H9 (cell line): ENCODE results near the gene TBC1D1. TPM values are rescaled to one million over a fixed set of nuclear protein-coding genes. Genes with fewer than 3 reads are reported as not detected.

Experiments used
- DNase-seq: peaks from one replicate; pipeline ENCODE4 v3.0.0-alpha.2; 2017
- H2AFZ ChIP-seq: one replicate; pipeline ENCODE4 v1.6.1; 2013; ENCODE audit warnings: mild to moderate bottlenecking, low read length, control low read depth, moderate library complexity
- H2AK5ac ChIP-seq: 2 replicates; pipeline ENCODE4 v1.6.1; 2013; ENCODE audit warnings: low read length, control low read depth, mixed read lengths; ENCODE audit not compliant: insufficient read length
- H2BK120ac ChIP-seq: one replicate; pipeline ENCODE4 v1.6.1; 2013; ENCODE audit warnings: low read depth, mild to moderate bottlenecking, low read length, control low read depth, inconsistent platforms; ENCODE audit not compliant: poor library complexity, severe bottlenecking
- H2BK12ac ChIP-seq: 2 replicates; pipeline ENCODE4 v1.6.1; 2013; ENCODE audit warnings: low read length, control low read depth, mixed read lengths, low read depth; ENCODE audit not compliant: insufficient read length
- H2BK15ac ChIP-seq: 2 replicates; pipeline ENCODE4 v1.6.1; 2013; ENCODE audit warnings: low read depth, low read length, control low read depth
- H2BK20ac ChIP-seq: one replicate; pipeline ENCODE4 v1.6.1; 2013; ENCODE audit warnings: low read depth, mild to moderate bottlenecking, low read length, control low read depth, inconsistent platforms; ENCODE audit not compliant: poor library complexity, severe bottlenecking
- H2BK5ac ChIP-seq: 2 replicates; pipeline ENCODE4 v1.6.1; 2013; ENCODE audit warnings: low read length, control low read depth, mixed read lengths; ENCODE audit not compliant: insufficient read length
- H3K14ac ChIP-seq: 2 replicates; pipeline ENCODE4 v1.6.1; 2013; ENCODE audit warnings: low read length, control low read depth; ENCODE audit not compliant: insufficient read depth
- H3K18ac ChIP-seq: 2 replicates; pipeline ENCODE4 v1.6.1; 2013; ENCODE audit warnings: low read depth, mild to moderate bottlenecking, mixed read lengths, low read length, control low read depth; ENCODE audit not compliant: insufficient read length
- H3K23ac ChIP-seq: 2 replicates; pipeline ENCODE4 v1.6.1; 2013; ENCODE audit warnings: low read length, control low read depth, mixed read lengths, low read depth; ENCODE audit not compliant: insufficient read length
- H3K23me2 ChIP-seq: 2 replicates; pipeline ENCODE4 v1.6.1; 2013; ENCODE audit warnings: low read depth, mild to moderate bottlenecking, mixed read lengths, low read length, control low read depth; ENCODE audit not compliant: insufficient read length, poor library complexity, severe bottlenecking
- H3K27ac ChIP-seq: 2 replicates; pipeline ENCODE4 v1.5.1; 2013; ENCODE audit warnings: low read length, control low read depth, mixed read lengths, low read depth; ENCODE audit not compliant: insufficient read length
- H3K27me3 ChIP-seq: 2 replicates; pipeline ENCODE4 v1.6.1; 2013; ENCODE audit warnings: low read length, control low read depth, inconsistent platforms; ENCODE audit not compliant: insufficient read depth
- H3K4ac ChIP-seq: 2 replicates; pipeline ENCODE4 v1.6.1; 2013; ENCODE audit warnings: low read depth, mild to moderate bottlenecking, control low read depth, inconsistent platforms, low read length, moderate library complexity
- H3K4me1 ChIP-seq: 2 replicates; pipeline ENCODE4 v1.6.1; 2013; ENCODE audit warnings: low read length, control low read depth, inconsistent platforms; ENCODE audit not compliant: insufficient read depth
- H3K4me2 ChIP-seq: 2 replicates; pipeline ENCODE4 v1.6.1; 2013; ENCODE audit warnings: low read length, control low read depth, mixed read lengths; ENCODE audit not compliant: insufficient read length, insufficient read depth
- H3K56ac ChIP-seq: 2 replicates; pipeline ENCODE4 v1.6.1; 2013; ENCODE audit warnings: low read depth, mild to moderate bottlenecking, mixed read lengths, low read length, control low read depth; ENCODE audit not compliant: insufficient read length
- H3K79me1 ChIP-seq: 2 replicates; pipeline ENCODE4 v1.6.1; 2013; ENCODE audit warnings: low read depth, mild to moderate bottlenecking, moderate library complexity, low read length, control low read depth, inconsistent platforms; ENCODE audit not compliant: insufficient read depth, poor library complexity, severe bottlenecking
- H3K79me2 ChIP-seq: 2 replicates; pipeline ENCODE4 v1.6.1; 2013; ENCODE audit warnings: low read length, control low read depth, inconsistent platforms; ENCODE audit not compliant: insufficient read depth
- H3K9ac ChIP-seq: 2 replicates; pipeline ENCODE4 v1.6.1; 2013; ENCODE audit warnings: low read length, control low read depth, mixed read lengths; ENCODE audit not compliant: insufficient read length; ENCODE audit errors: extremely low read depth
- H3K9me3 ChIP-seq: one replicate; pipeline ENCODE4 v1.6.1; 2013; ENCODE audit warnings: low read depth, low read length, inconsistent platforms; ENCODE audit not compliant: control insufficient read depth
- H3T11ph ChIP-seq: one replicate; pipeline ENCODE4 v1.6.1; 2013; ENCODE audit warnings: mild to moderate bottlenecking, low read length, control low read depth, inconsistent platforms
- H4K20me1 ChIP-seq: one replicate; pipeline ENCODE4 v1.6.1; 2013; ENCODE audit not compliant: control insufficient read depth, insufficient read length, insufficient read depth
- H4K5ac ChIP-seq: 2 replicates; pipeline ENCODE4 v1.6.1; 2013; ENCODE audit warnings: low read depth, mild to moderate bottlenecking, mixed read lengths, low read length, control low read depth; ENCODE audit not compliant: insufficient read length
- H4K8ac ChIP-seq: replicated peaks from 2 replicates; pipeline ENCODE4 v1.6.1; 2013; ENCODE audit warnings: low read length, control low read depth, mixed read lengths, low read depth; ENCODE audit not compliant: insufficient read length
- H4K91ac ChIP-seq: 2 replicates; pipeline ENCODE4 v1.6.1; 2013; ENCODE audit warnings: low read depth, mild to moderate bottlenecking, moderate library complexity, mixed read lengths, low read length, control low read depth; ENCODE audit not compliant: insufficient read length
- H3K27ac Mint-ChIP-seq, 3 experiments: 2 replicates in 2 of 3; 3 replicates in 1 of 3; pipeline ENCODE4 v1.8.0; 2020 to 2021; ENCODE audit warnings: mixed read lengths in 3 of 3, mild to moderate bottlenecking in 1 of 3, moderate library complexity in 1 of 3
- H3K27me3 Mint-ChIP-seq: 2 replicates; pipeline ENCODE4 v1.8.0; 2021; ENCODE audit warnings: low read depth, mild to moderate bottlenecking, moderate library complexity, mixed read lengths
- H3K36me3 Mint-ChIP-seq, 3 experiments: 2 replicates in 2 of 3; 3 replicates in 1 of 3; pipeline ENCODE4 v1.8.0; 2020 to 2021; ENCODE audit warnings: low read depth in 3 of 3, mixed read lengths in 3 of 3; ENCODE audit not compliant: insufficient read depth in 1 of 3
- H3K4me1 Mint-ChIP-seq, 2 experiments: 2 replicates each; pipeline ENCODE4 v1.8.0; 2020; ENCODE audit warnings: mixed read lengths in 2 of 2
- H3K4me3 Mint-ChIP-seq, 2 experiments: 2 replicates in 1 of 2; 3 replicates in 1 of 2; pipeline ENCODE4 v1.8.0; 2020 to 2021; ENCODE audit warnings: mild to moderate bottlenecking in 2 of 2, mixed read lengths in 2 of 2, moderate library complexity in 1 of 2
- H3K9me3 Mint-ChIP-seq, 2 experiments: 2 replicates in 1 of 2; 3 replicates in 1 of 2; pipeline ENCODE4 v1.8.0; 2020; ENCODE audit warnings: mild to moderate bottlenecking in 2 of 2, mixed read lengths in 2 of 2, moderate library complexity in 1 of 2
- CTCF ChIP-seq: fragments of 200-600 bp; sonication (generic); conservative IDR thresholded peaks from 3 replicates; pipeline ENCODE4 v1.8.0; 2021; ENCODE audit warnings: antibody characterized with exemption, mild to moderate bottlenecking
- WGBS: extraction: QIAGEN DNeasy Blood & Tissue Kit; methylation state at CpG from one replicate; pipeline ENCODE4 v1.1.7; 2013; ENCODE audit warnings: missing lambda C conversion rate, low lambda C conversion rate, mixed read lengths; ENCODE audit not compliant: insufficient read length; ENCODE audit errors: extremely low coverage; 5-methylcytosine and 5-hydroxymethylcytosine counted together
- total RNA-seq: library from RNA; stranded (reverse); gene quantifications from 2 replicates; pipeline ENCODE4 v1.2.1, GENCODE V29; 2021

The TBC1D1 gene
- total RNA-seq, 1 experiment from 2014 or later = 109 TPM

DNA sequence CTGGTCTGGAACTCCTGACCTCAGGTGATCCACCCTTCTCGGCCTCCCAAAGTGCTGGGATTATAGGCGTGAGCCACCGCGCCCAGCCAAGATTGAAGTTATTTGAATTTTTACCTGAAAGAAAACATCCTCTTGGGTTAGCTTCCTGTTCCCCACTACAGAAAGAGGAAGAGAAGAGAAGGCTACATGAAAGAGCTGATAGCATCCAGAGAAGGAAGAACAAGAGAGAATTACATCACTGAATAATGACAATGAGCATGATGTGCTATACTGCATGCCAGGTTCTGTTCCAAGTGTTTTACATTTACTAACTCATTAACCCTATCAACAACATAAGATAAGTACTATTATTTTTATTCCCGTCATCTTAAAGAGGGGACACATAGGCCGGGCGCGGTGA lies 11.5 kb upstream of the TBC1D1 start:
- Histone ChIP-seq H3K9me3 (no peaks in the 10 kb centered on the region), H3K23me2 (no peaks in the 10 kb centered on the region), H3K23ac (no peak overlapping the region), H3K56ac (no peak overlapping the region), H4K5ac (no peak overlapping the region), H4K91ac (no peak overlapping the region), H2AFZ (no peak overlapping the region), H2BK120ac (no peak overlapping the region), H3K14ac (no peak overlapping the region), H3K4me2 (no peak overlapping the region), H3K4ac (no peak overlapping the region), H4K20me1 (no peaks in the 10 kb centered on the region), H2BK20ac (no peak overlapping the region), H3K18ac (no peak overlapping the region), H3K4me1 (no peaks in the 10 kb centered on the region), H3K79me2 (no peaks in the 10 kb centered on the region), H2AK5ac (no peak overlapping the region), H3K9ac (no peak overlapping the region), H3K27me3 (no peaks in the 10 kb centered on the region), H3T11ph (no peak overlapping the region), H2BK5ac (no peak overlapping the region), H3K79me1 (no peaks in the 10 kb centered on the region), H2BK12ac (no peak overlapping the region), H2BK15ac (no peak overlapping the region), H3K27ac (no peak overlapping the region), H4K8ac (no peak overlapping the region)
- Mint-ChIP-seq H3K4me3 (no peak overlapping the region), H3K9me3 (no peaks in the 10 kb centered on the region), H3K4me1 (peaks cover 2 to 5% of the 10 kb centered on the region in 2 experiments; a peak in 2 of 4 replicates), H3K36me3 (no peaks in the 10 kb centered on the region; a peak in 1 of 7 replicates), H3K27me3 (no peaks in the 10 kb centered on the region), H3K27ac (no peak overlapping the region)
- WGBS = no CpG with 5 or more reads among the region's 8 CpGs
- DNase-seq = no peak
- no peak for TF ChIP-seq CTCF
